NB4 (cell line): ENCODE measurements around the gene STT3B.

Experiments used
- DNase-seq: peaks from one replicate; pipeline ENCODE4 v3.0.0; 2010; ENCODE audit warnings: low read depth
- H3K4me3 ChIP-seq: one replicate; pipeline ENCODE4 v1.5.1; 2011; ENCODE audit warnings: mild to moderate bottlenecking, low read depth, low read length, moderate library complexity
- MYC ChIP-seq: IDR thresholded peaks from 2 replicates; pipeline ENCODE4 v1.6.1; 2011; ENCODE audit warnings: low read depth, low read length
- POLR2A ChIP-seq: IDR thresholded peaks from 2 replicates; pipeline ENCODE4 v1.6.1; 2011; ENCODE audit warnings: mild to moderate bottlenecking; ENCODE audit not compliant: insufficient read length; ENCODE audit errors: extremely low read depth
- TF ChIP-seq, protein P1 (sequence below): IDR thresholded peaks from 2 replicates; pipeline ENCODE4 v1.6.1; 2011; ENCODE audit warnings: low read depth, low read length
- TF ChIP-seq, protein P2 (sequence below): IDR thresholded peaks from one replicate; pipeline ENCODE4 v1.5.1; 2012; ENCODE audit warnings: low read depth, low read length

Gene STT3B

DNA sequence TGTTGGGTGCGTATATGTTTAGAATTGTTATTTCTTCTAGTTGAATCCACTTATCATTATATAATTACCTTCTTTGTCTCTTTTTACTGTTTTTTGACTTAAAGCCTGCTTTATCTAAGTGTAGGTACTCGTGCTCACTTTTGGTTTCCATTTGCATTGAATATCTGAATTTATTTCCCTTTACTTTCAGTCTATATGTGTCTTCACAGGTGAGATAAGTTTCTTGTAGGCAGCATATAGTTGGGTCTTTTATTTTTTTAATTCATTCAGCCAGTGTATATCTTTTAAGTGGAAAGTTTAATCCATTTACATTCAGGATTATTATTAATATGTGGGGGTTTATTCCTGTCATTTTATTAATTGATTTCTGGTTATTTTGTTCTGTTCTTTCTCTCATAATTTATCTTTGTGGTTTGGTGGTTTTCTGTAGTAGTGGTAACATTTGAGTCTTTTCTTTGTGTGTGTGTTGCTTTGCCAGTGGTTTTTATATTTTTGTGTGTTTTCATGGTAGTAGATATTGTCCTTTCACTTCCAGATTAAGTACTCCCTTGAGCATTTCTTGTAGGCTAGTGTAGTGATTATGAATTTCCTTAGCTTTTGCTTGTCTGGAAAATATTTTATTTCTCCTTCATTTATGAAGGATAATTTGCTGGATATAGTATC is 27.3 kb downstream of the STT3B start:
- TF ChIP-seq MYC: no peak
- TF ChIP-seq, protein P1, sequence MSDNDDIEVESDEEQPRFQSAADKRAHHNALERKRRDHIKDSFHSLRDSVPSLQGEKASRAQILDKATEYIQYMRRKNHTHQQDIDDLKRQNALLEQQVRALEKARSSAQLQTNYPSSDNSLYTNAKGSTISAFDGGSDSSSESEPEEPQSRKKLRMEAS: no peak
- DNase-seq: no peak
- H3K4me3 ChIP-seq: no peak overlapping the region

DNA sequence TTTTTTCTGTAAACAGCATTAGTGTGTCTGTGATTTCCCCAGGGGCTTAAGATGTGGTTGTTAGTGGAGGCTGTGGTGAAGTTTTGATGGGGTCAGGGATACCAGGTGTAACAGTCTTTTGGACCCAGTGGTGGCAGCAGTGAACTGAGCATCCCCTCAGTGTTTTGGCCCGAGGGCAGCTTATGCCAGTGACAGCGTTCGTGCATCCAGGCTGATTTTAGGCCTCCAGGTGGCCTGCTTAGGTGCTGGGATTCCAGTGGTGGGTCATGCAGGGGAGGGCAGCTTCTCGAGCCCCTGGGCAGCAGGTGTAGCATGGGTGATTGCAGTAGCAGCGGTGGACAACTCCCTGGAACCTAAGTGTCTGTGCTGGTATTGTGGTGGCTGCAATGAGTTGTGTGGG is 29.2 kb downstream of the STT3B start:
- DNase-seq: no peak
- TF ChIP-seq POLR2A: no peak
- TF ChIP-seq, protein P2, sequence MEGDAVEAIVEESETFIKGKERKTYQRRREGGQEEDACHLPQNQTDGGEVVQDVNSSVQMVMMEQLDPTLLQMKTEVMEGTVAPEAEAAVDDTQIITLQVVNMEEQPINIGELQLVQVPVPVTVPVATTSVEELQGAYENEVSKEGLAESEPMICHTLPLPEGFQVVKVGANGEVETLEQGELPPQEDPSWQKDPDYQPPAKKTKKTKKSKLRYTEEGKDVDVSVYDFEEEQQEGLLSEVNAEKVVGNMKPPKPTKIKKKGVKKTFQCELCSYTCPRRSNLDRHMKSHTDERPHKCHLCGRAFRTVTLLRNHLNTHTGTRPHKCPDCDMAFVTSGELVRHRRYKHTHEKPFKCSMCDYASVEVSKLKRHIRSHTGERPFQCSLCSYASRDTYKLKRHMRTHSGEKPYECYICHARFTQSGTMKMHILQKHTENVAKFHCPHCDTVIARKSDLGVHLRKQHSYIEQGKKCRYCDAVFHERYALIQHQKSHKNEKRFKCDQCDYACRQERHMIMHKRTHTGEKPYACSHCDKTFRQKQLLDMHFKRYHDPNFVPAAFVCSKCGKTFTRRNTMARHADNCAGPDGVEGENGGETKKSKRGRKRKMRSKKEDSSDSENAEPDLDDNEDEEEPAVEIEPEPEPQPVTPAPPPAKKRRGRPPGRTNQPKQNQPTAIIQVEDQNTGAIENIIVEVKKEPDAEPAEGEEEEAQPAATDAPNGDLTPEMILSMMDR: no peak
- TF ChIP-seq MYC: no peak
- TF ChIP-seq, protein P1: no peak

DNA sequence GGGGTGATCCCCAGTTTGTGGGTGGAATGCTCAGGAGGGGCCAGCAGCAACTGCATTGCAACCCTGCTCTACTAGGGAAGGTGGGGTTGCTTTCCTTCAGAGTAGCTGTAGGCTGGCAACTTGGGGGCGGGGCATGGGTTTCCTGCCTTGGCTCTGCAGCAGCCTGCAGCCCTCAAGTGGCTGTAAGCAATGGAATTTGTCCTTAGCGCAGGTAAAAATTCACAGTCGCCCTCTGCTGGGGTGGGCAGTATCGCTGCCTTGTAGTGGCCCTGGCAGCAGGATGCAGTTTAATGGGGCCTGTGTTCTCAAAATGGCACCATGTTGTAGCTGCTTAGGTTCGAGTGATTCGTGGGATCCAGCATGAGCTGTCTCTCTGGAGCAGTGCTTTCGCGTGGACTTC is 29.8 kb downstream of the STT3B start:
- TF ChIP-seq MYC: no peak
- H3K4me3 ChIP-seq: no peak overlapping the region
- peak; percentile 43 for DNase-seq

More for the DNA sequence above, 29.2 kb downstream of the STT3B start:
- H3K4me3 ChIP-seq: no peak overlapping the region

DNA sequence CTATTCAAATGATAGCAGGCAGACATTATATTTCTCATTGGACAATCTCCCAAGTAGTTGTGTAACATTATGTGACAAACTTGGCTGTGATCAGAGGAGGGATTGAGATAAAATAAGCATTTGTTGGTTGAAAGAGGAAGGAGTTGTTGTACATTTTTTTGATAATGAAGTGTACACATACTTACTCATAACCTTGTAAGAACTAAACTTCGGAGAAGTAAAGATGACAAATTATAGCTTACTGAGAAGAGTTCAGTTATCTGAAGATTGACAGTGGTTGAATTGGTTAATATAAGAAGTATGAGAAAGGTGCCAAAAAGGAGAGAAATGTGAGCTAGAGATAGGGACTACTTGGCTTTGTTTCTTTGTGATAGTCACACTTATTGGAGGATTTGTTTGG is 32.6 kb downstream of the STT3B start:
- TF ChIP-seq, protein P1: no peak
- TF ChIP-seq POLR2A (no peak), MYC (no peak)
- TF ChIP-seq, protein P2: no peak
- H3K4me3 ChIP-seq: no peak overlapping the region
- DNase-seq: peak; percentile 28

DNA sequence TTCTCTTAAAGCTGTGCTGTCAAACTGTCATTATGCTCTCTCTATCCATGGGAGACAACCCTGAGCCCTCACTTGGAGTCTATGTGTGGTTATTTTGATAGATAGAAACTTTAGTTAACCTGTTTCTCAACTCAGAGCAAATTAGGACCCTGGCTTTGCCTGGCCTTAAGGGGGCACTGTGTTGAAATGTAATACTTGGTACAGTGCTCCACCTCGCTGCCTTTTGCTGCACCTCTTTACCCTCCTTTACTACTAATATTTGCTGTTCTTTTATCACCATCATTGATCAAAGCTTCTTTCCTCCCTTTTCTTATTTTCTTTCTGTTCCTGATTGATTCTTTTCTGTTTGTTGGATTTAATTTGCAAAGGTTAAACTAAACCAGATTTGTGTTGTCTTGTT is 34.3 kb downstream of the STT3B start:
- TF ChIP-seq MYC (no peak), POLR2A (no peak)
- TF ChIP-seq, protein P1: no peak
- TF ChIP-seq, protein P2: peak; percentile 41
- H3K4me3 ChIP-seq: no peak overlapping the region
- peak; percentile 50 for DNase-seq

DNA sequence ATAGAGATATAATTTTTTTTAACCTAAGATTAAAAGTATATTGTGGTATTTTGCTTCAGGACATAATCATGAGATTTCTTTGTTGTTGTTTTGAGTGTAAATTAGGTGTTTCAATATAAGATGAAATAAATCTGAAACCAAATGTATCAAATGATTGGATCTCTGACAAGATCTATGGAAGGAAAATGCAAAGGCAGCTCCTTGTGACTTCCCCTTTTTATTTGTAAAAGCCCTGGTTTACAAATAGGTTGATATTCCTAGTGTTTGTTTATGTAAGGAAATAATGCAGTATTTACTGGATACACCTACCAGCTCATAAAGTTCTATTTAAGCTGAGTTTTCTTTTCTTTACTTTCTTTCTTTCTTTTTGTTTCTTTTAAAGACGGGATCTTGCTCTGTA is 35.9 kb downstream of the STT3B start:
- H3K4me3 ChIP-seq: no peak overlapping the region
- no peak for DNase-seq
- TF ChIP-seq POLR2A: no peak
- TF ChIP-seq MYC: no peak
- TF ChIP-seq, protein P2: no peak
- TF ChIP-seq, protein P1: no peak

DNA sequence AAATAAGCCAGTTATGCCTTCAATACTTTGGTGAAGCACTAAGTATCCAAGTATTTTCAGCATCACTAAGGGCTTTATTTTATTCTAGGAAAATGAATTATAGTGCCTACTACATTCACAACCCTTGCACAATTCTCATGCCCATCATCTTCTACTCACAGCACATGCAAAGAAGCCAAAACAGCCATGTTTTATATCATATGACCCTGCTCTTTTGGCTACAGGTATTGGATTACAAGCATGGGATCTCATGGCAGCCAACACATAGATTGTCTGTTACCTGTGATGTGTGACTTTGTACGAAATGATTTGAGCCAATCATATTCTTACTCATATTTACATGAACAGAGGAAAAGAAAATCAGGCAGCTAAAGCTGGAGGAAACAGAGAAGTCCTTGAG is 38.6 kb downstream of the STT3B start:
- no peak for DNase-seq
- H3K4me3 ChIP-seq: no peak overlapping the region
- no peak for TF ChIP-seq MYC
